Esophagus squamous epithelium (tissue), 5 donors: ENCODE data around the gene ARHGAP9. TPM values are rescaled to one million over a fixed set of nuclear protein-coding genes. Genes with fewer than 3 reads are reported as not detected.

ENCODE experiments used
- DNase-seq: peaks from one replicate; lab custom pipeline; 2025; lab: John Stamatoyannopoulos, UW
- H3K27ac ChIP-seq, 4 donors: fragments of 200-600 bp; sonication (generic); one replicate each; pipeline ENCODE4 v1.5.1; 2016 to 2019; ENCODE audit warnings: mild to moderate bottlenecking in 1 of 4
- H3K27me3 ChIP-seq, 4 donors: fragments of 200-600 bp; sonication (generic); 1 replicate in 3 of 4; 2 replicates in 1 of 4; pipeline versions ENCODE4 v1.5.1 to v1.6.0; 2017 to 2021; ENCODE audit warnings: antibody characterized with exemption in 1 of 4
- H3K36me3 ChIP-seq, 3 donors: fragments of 200-600 bp; sonication (generic); one replicate each; pipeline ENCODE4 v1.5.1; 2016 to 2019
- H3K4me1 ChIP-seq, 3 donors: fragments of 200-600 bp; sonication (generic); one replicate each; pipeline ENCODE4 v1.5.1; 2017 to 2019
- H3K4me3 ChIP-seq, 4 donors: fragments of 200-600 bp; sonication (generic); 1 replicate in 3 of 4; 2 replicates in 1 of 4; pipeline ENCODE4 v1.5.1; 2016 to 2019; ENCODE audit warnings: mild to moderate bottlenecking in 2 of 4, moderate library complexity in 1 of 4
- H3K9me3 ChIP-seq, 3 donors: fragments of 200-600 bp; sonication (generic); one replicate each; pipeline ENCODE4 v1.5.1; 2016 to 2019
- POLR2A ChIP-seq, 4 donors: fragments of 450-650 bp; IDR thresholded peaks; one replicate each; pipeline ENCODE4 v1.6.1; 2017; ENCODE audit warnings: antibody characterized with exemption in 4 of 4, mild to moderate bottlenecking in 4 of 4, moderate library complexity in 3 of 4
- WGBS, 2 donors: methylation state at CpG; one replicate each; pipeline ENCODE4 v1.1.5; 2018; 5-methylcytosine and 5-hydroxymethylcytosine counted together
- intact Hi-C: fragments of 100-400 bp; cut with DNase I; formaldehyde crosslinking; loops from one replicate; pipeline ENCODE4 v1.15.0; 2022
- total RNA-seq, 4 donors: library from RNA; depleted of rRNA; stranded (reverse); fragments of >200 nt; gene quantifications; one replicate each; pipeline ENCODE4 v1.1.0, GENCODE V29; 2016
- TF ChIP-seq, protein P1 (sequence below), 6 experiments: fragments of 450-650 bp in 4 of 6; fragments of 200-600 bp in 2 of 6; sonication (generic) in 2 of 6; IDR thresholded peaks; one replicate each; pipeline ENCODE4 v1.5.1; 2016 to 2019; ENCODE audit warnings: antibody characterized with exemption in 6 of 6, mild to moderate bottlenecking in 4 of 6, moderate library complexity in 4 of 6
- donor health status: DM: yes; HTN: yes; CAD: no.

ARHGAP9 gene
- total RNA-seq, 4 donors from 2014 or later: 4.5 to 20.4 (median 11.3) TPM

DNA sequence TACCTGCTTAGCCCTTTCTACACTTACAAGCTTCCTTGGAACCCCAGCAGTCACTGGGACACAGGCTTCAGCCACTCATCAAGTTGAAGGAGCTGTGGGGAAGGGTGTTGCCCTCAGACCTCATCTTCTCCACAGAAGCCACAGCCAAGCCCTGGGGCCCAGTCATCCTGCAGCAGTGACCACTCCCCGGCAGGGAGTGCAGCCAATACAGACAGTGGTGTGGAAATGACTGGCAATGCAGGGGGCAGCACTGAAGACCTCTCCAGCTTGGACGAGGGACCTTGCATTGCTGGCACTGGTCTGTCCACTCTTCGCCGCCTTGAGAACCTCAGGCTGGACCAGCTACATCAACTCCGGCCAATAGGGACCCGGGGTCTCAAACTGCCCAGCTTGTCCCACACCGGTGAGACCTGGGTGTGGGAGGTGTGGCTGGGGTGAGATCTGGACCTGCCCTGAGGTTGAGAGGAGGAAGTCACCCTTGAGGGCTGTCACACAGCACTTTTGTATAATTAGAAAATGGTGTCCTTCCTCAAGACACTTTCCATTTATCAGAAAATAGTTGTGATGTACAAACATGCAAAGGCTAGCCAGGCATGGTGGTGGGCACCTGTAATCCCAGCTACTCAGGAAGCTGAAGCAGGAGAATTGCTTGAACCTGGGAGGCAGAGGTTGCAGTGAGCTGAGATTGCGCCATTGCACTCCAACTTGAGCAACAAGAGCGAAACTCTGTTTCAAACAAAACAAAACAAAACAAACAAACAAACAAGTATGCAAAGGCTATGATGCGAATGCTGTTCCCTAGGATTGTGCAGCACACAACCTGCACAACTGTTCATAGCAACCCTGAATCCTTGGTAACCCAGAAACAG is 10.1 kb downstream of the ARHGAP9 start:
- Histone ChIP-seq H3K9me3 (no peaks in the 10 kb centered on the region), H3K36me3 (no peaks in the 10 kb centered on the region), H3K4me1 (no peaks in the 10 kb centered on the region), H3K4me3 (no peak overlapping the region), H3K27ac (no peak overlapping the region), H3K27me3 (peaks cover 0 to 86% (median 3%) of the 10 kb centered on the region in 4 donors)
- intact Hi-C loops: no loop called here
- WGBS, 2 donors: 79 to 88% methylated on average over 8 to 9 of the region's 10 CpGs
- DNase-seq: no peak
- TF ChIP-seq, protein P1, sequence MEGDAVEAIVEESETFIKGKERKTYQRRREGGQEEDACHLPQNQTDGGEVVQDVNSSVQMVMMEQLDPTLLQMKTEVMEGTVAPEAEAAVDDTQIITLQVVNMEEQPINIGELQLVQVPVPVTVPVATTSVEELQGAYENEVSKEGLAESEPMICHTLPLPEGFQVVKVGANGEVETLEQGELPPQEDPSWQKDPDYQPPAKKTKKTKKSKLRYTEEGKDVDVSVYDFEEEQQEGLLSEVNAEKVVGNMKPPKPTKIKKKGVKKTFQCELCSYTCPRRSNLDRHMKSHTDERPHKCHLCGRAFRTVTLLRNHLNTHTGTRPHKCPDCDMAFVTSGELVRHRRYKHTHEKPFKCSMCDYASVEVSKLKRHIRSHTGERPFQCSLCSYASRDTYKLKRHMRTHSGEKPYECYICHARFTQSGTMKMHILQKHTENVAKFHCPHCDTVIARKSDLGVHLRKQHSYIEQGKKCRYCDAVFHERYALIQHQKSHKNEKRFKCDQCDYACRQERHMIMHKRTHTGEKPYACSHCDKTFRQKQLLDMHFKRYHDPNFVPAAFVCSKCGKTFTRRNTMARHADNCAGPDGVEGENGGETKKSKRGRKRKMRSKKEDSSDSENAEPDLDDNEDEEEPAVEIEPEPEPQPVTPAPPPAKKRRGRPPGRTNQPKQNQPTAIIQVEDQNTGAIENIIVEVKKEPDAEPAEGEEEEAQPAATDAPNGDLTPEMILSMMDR (IDR thresholded peaks at IDR 0.05): no peak
- no peak for TF ChIP-seq POLR2A (IDR thresholded peaks at IDR 0.05)

DNA sequence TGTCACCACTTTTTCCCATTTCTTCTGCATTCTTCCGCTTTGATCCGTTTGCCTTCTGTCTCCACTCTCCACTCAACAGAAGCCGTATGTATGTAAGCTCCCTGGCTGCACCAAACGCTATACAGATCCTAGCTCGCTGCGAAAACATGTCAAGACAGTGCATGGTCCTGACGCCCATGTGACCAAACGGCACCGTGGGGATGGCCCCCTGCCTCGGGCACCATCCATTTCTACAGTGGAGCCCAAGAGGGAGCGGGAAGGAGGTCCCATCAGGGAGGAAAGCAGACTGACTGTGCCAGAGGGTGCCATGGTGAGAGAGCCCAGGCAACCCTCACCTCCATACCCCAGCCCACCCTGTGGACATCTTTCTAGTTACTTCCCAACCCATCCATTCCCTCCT is 11.8 kb downstream of the ARHGAP9 start:
- no peak for DNase-seq
- Histone ChIP-seq H3K27me3 (peaks cover 0 to 76% (median 0%) of the 10 kb centered on the region in 4 donors), H3K36me3 (no peaks in the 10 kb centered on the region), H3K9me3 (no peaks in the 10 kb centered on the region), H3K4me3 (no peak overlapping the region), H3K4me1 (peaks cover 0 to under 1% (median 0%) of the 10 kb centered on the region in 3 donors), H3K27ac (no peak overlapping the region)
- TF ChIP-seq, protein P1 (IDR thresholded peaks at IDR 0.05): no peak
- TF ChIP-seq POLR2A (IDR thresholded peaks at IDR 0.05): no peak
- WGBS, 2 donors: 60 to 82% methylated on average over 3 to 5 of the region's 11 CpGs
- intact Hi-C loops: no loop called here

DNA sequence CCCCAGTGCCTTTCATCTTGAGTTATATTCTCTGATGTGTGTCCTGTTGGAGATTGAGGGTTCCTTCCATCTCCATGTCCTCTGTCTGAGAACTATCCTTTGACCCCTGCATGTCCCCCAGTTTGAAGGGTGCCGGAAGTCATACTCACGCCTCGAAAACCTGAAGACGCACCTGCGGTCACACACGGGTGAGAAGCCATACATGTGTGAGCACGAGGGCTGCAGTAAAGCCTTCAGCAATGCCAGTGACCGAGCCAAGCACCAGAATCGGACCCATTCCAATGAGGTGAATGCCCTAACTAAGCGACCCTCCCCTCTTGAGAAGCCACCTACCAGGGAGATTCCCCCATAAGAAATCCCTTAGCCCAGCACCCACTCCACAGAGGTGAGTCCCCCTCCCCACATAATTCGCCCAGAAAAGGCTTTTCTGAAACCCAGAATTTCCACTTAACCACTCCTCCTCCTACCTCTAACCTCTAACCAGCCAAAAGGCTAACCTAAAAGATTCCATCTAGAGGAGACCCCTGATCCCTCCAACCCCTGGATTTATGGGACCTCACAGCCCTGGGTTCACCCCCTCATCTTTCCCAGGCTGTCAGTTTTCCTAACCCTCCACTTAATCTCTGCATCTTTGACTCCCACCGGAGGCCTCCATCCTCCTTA is 12.3 kb downstream of the ARHGAP9 start:
- TF ChIP-seq POLR2A (IDR thresholded peaks at IDR 0.05): no peak
- TF ChIP-seq, protein P1 (IDR thresholded peaks at IDR 0.05): no peak
- peaks cover 0 to 71% (median 0%) of the 10 kb centered on the region in 4 donors for H3K27me3 ChIP-seq
- no peaks in the 10 kb centered on the region for H3K9me3 ChIP-seq
- H3K36me3 ChIP-seq: no peaks in the 10 kb centered on the region
- no peak for DNase-seq
- no peak overlapping the region for H3K4me3 ChIP-seq
- peaks cover 0 to 7% (median 0%) of the 10 kb centered on the region in 3 donors for H3K4me1 ChIP-seq
- H3K27ac ChIP-seq: no peak overlapping the region
- WGBS, 2 donors: 62 to 74% methylated on average over 3 to 7 of the region's 12 CpGs
- intact Hi-C loops: no loop called here

GRCh38 chr12:57465747-57466505 is 13.7 kb downstream of the ARHGAP9 start:
- intact Hi-C loops: no loop called here
- H3K9me3 ChIP-seq: no peaks in the 10 kb centered on the region
- WGBS, 2 donors: 78 to 83% methylated on average over 8 to 10 of the region's 14 CpGs
- H3K36me3 ChIP-seq: no peaks in the 10 kb centered on the region
- no peak for DNase-seq
- H3K27ac ChIP-seq: no peak overlapping the region
- TF ChIP-seq, protein P1 (IDR thresholded peaks at IDR 0.05): no peak
- no peak for TF ChIP-seq POLR2A (IDR thresholded peaks at IDR 0.05)
- H3K4me1 ChIP-seq: peaks cover 6 to 21% (median 13%) of the 10 kb centered on the region in 3 donors
- no peak overlapping the region for H3K4me3 ChIP-seq
- peaks cover 0 to 69% (median 0%) of the 10 kb centered on the region in 4 donors for H3K27me3 ChIP-seq
